Neural cell (in vitro differentiated cells): ENCODE measurements around the gene SIGLEC15. TPM values are rescaled to one million over a fixed set of nuclear protein-coding genes. Genes with fewer than 3 reads are reported as not detected.

ENCODE experiments used
- H2AFZ ChIP-seq: fragments of 200-600, 300-800 bp; sonication (generic), shearing (Covaris generic); 2 replicates; pipeline ENCODE4 v1.6.0; 2014; ENCODE audit warnings: low read depth, mild to moderate bottlenecking, antibody characterized with exemption, low read length, moderate library complexity
- H3F3A ChIP-seq: fragments of 200-600 bp; shearing (Covaris generic); 2 replicates; pipeline ENCODE4 v1.6.1; 2016; ENCODE audit warnings: mild to moderate bottlenecking, moderate library complexity, mixed read lengths, antibody characterized with exemption, low read length; ENCODE audit not compliant: insufficient read depth, poor library complexity, severe bottlenecking
- H3K27ac ChIP-seq: fragments of 200-600, 300-800 bp; sonication (generic), shearing (Covaris generic); 2 replicates; pipeline ENCODE4 v1.5.1; 2014; ENCODE audit warnings: mild to moderate bottlenecking, low read length, moderate library complexity
- H3K27me3 ChIP-seq: fragments of 300-800, 200-600 bp; sonication (generic), shearing (Covaris generic); 2 replicates; pipeline ENCODE4 v1.6.0; 2014; ENCODE audit warnings: mild to moderate bottlenecking, low read depth, low read length, moderate library complexity; ENCODE audit not compliant: insufficient read depth
- H3K36me3 ChIP-seq: fragments of 300-800, 200-600 bp; sonication (generic), shearing (Covaris generic); 2 replicates; pipeline ENCODE4 v1.5.1; 2014; ENCODE audit warnings: mild to moderate bottlenecking, antibody characterized with exemption, low read length, moderate library complexity; ENCODE audit not compliant: insufficient read depth
- H3K4me2 ChIP-seq: fragments of 300-800, 200-600 bp; sonication (generic), shearing (Covaris generic); 2 replicates; pipeline ENCODE4 v1.6.0; 2014; ENCODE audit warnings: mild to moderate bottlenecking, low read length
- H3K4me3 ChIP-seq: fragments of 300-800, 200-600 bp; sonication (generic), shearing (Covaris generic); 2 replicates; pipeline ENCODE4 v1.5.1; 2014; ENCODE audit warnings: mild to moderate bottlenecking, low read length, moderate library complexity
- H3K79me2 ChIP-seq: fragments of 200-600 bp; shearing (Covaris generic); replicated peaks from 2 replicates; pipeline ENCODE4 v1.6.0; 2014; ENCODE audit warnings: mild to moderate bottlenecking, low read length, moderate library complexity; ENCODE audit not compliant: insufficient read depth
- H3K9ac ChIP-seq: fragments of 300-800, 200-600 bp; sonication (generic), shearing (Covaris generic); 2 replicates; pipeline ENCODE4 v1.6.1; 2016; ENCODE audit warnings: mild to moderate bottlenecking, low read length, mixed read lengths
- H3K9me2 ChIP-seq: fragments of 200-600 bp; shearing (Covaris generic); 2 replicates; pipeline ENCODE4 v1.6.1; 2016; ENCODE audit warnings: mild to moderate bottlenecking, low read length, mixed read lengths; ENCODE audit not compliant: insufficient read depth
- H3K9me3 ChIP-seq: fragments of 200-600, 300-800 bp; sonication (generic), shearing (Covaris generic); 2 replicates; pipeline ENCODE4 v1.6.1; 2016; ENCODE audit warnings: mild to moderate bottlenecking, mixed run types, low read length, moderate library complexity, mixed read lengths
- H4K20me1 ChIP-seq: fragments of 200-600 bp; shearing (Covaris generic); 2 replicates; pipeline ENCODE4 v1.6.1; 2016; ENCODE audit warnings: mild to moderate bottlenecking, mixed run types; ENCODE audit not compliant: insufficient read depth
- EP300 ChIP-seq: fragments of 450-650 bp; conservative IDR thresholded peaks from 2 replicates; pipeline ENCODE4 v1.6.1; 2014; ENCODE audit warnings: antibody characterized with exemption, mild to moderate bottlenecking, moderate library complexity; ENCODE audit not compliant: poor library complexity, severe bottlenecking
- EZH2 ChIP-seq: fragments of 200-600, 300-800 bp; shearing (Covaris generic), sonication (generic); IDR thresholded peaks from 2 replicates; pipeline ENCODE4 v1.6.1; 2014; ENCODE audit warnings: antibody characterized with exemption, low read length, borderline replicate concordance, mild to moderate bottlenecking; ENCODE audit not compliant: insufficient read depth, poor library complexity, severe bottlenecking
- MXI1 ChIP-seq: fragments of 450-650 bp; conservative IDR thresholded peaks from 2 replicates; pipeline ENCODE4 v1.6.1; 2014; ENCODE audit warnings: antibody characterized with exemption, mild to moderate bottlenecking; ENCODE audit not compliant: poor library complexity, severe bottlenecking
- POLR2AphosphoS5 ChIP-seq: IDR thresholded peaks from 2 replicates; pipeline ENCODE4 v1.6.1; 2012
- RAD21 ChIP-seq: fragments of 450-650 bp; conservative IDR thresholded peaks from 2 replicates; pipeline ENCODE4 v1.6.1; 2014; ENCODE audit warnings: antibody characterized with exemption, mild to moderate bottlenecking, moderate library complexity
- SMC3 ChIP-seq: fragments of 450-650 bp; conservative IDR thresholded peaks from 2 replicates; pipeline ENCODE4 v1.6.1; 2014; ENCODE audit warnings: antibody characterized with exemption, mild to moderate bottlenecking, moderate library complexity; ENCODE audit not compliant: poor library complexity
- TAF1 ChIP-seq: IDR thresholded peaks from 2 replicates; pipeline ENCODE4 v1.6.1; 2012; ENCODE audit warnings: low read depth
- polyA plus RNA-seq: library from polyadenylated mRNA; depleted of rRNA; stranded (reverse); fragments of >200 nt; gene quantifications from 2 replicates; pipeline ENCODE4 v1.2.3, GENCODE V29; 2014
- TF ChIP-seq, protein P1 (sequence below): IDR thresholded peaks from 2 replicates; pipeline ENCODE4 v1.6.1; 2012; ENCODE audit warnings: borderline replicate concordance
- TF ChIP-seq, protein P2 (sequence below): fragments of 450-650 bp; IDR thresholded peaks from 2 replicates; pipeline ENCODE4 v1.5.1; 2014; ENCODE audit warnings: antibody characterized with exemption, mild to moderate bottlenecking, moderate library complexity; ENCODE audit not compliant: poor library complexity, severe bottlenecking

SIGLEC15 gene
- polyA plus RNA-seq, 1 donor from 2014 or later: not detected

DNA sequence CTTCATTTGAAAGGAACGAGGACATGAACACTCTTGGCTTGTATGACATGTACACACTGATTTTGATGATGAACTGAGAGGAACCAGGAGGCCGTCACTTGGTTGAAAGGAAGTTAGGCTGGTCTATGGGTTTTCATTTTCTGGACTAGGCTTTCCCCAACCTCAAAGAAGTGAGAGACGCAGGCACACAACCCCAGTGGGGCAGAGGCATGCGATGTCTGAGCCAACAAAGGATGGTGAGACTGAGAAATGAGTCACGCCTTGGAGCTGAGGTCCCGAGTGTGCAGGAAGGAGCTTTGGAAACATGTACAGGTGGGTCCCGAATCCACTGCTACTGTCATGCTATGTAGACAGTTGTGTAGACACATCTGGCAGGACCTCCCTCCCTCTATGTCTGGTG is 24.1 kb downstream of the SIGLEC15 start:
- Histone ChIP-seq H4K20me1 (no peaks in the 10 kb centered on the region), H3K4me3 (no peak overlapping the region), H3K27me3 (no peaks in the 10 kb centered on the region), H3F3A (no peaks in the 10 kb centered on the region), H3K9me2 (no peaks in the 10 kb centered on the region), H3K9ac (no peak overlapping the region), H3K79me2 (no peaks in the 10 kb centered on the region), H2AFZ (no peak overlapping the region), H3K27ac (no peak overlapping the region), H3K4me2 (no peak overlapping the region), H3K36me3 (no peaks in the 10 kb centered on the region), H3K9me3 (no peaks in the 10 kb centered on the region)
- TF ChIP-seq, protein P1, sequence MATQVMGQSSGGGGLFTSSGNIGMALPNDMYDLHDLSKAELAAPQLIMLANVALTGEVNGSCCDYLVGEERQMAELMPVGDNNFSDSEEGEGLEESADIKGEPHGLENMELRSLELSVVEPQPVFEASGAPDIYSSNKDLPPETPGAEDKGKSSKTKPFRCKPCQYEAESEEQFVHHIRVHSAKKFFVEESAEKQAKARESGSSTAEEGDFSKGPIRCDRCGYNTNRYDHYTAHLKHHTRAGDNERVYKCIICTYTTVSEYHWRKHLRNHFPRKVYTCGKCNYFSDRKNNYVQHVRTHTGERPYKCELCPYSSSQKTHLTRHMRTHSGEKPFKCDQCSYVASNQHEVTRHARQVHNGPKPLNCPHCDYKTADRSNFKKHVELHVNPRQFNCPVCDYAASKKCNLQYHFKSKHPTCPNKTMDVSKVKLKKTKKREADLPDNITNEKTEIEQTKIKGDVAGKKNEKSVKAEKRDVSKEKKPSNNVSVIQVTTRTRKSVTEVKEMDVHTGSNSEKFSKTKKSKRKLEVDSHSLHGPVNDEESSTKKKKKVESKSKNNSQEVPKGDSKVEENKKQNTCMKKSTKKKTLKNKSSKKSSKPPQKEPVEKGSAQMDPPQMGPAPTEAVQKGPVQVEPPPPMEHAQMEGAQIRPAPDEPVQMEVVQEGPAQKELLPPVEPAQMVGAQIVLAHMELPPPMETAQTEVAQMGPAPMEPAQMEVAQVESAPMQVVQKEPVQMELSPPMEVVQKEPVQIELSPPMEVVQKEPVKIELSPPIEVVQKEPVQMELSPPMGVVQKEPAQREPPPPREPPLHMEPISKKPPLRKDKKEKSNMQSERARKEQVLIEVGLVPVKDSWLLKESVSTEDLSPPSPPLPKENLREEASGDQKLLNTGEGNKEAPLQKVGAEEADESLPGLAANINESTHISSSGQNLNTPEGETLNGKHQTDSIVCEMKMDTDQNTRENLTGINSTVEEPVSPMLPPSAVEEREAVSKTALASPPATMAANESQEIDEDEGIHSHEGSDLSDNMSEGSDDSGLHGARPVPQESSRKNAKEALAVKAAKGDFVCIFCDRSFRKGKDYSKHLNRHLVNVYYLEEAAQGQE: no peak
- TF ChIP-seq EP300: no peak
- TF ChIP-seq MXI1: no peak
- no peak for TF ChIP-seq RAD21
- no peak for TF ChIP-seq POLR2AphosphoS5
- TF ChIP-seq SMC3: no peak
- TF ChIP-seq, protein P2, sequence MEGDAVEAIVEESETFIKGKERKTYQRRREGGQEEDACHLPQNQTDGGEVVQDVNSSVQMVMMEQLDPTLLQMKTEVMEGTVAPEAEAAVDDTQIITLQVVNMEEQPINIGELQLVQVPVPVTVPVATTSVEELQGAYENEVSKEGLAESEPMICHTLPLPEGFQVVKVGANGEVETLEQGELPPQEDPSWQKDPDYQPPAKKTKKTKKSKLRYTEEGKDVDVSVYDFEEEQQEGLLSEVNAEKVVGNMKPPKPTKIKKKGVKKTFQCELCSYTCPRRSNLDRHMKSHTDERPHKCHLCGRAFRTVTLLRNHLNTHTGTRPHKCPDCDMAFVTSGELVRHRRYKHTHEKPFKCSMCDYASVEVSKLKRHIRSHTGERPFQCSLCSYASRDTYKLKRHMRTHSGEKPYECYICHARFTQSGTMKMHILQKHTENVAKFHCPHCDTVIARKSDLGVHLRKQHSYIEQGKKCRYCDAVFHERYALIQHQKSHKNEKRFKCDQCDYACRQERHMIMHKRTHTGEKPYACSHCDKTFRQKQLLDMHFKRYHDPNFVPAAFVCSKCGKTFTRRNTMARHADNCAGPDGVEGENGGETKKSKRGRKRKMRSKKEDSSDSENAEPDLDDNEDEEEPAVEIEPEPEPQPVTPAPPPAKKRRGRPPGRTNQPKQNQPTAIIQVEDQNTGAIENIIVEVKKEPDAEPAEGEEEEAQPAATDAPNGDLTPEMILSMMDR: no peak
- TF ChIP-seq TAF1: no peak
- no peak for TF ChIP-seq EZH2

DNA sequence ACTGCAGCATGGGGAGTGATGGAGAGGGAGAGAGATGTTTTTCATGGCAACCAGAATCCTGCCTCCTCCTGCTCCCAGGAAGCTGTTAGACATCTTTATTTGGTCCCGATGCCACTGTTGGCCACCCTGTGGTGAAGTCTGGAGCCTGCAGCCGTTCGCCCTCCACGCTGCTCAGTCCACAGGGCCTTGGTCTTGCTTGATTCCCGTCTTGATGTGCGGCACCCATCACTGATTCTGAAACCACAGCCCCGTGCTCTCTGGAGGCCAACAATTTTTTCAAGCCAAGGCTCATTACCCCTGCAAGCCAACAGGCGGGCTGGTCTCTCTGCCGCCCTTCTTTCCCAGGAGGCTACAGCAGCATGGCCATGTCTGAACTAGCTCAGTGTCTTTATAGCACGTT is 24.5 kb downstream of the SIGLEC15 start:
- no peak overlapping the region for H3K4me3 ChIP-seq
- no peaks in the 10 kb centered on the region for H3K27me3 ChIP-seq
- no peak overlapping the region for H3K27ac ChIP-seq
- H4K20me1 ChIP-seq: no peaks in the 10 kb centered on the region
- no peaks in the 10 kb centered on the region for H3K9me2 ChIP-seq
- H3K4me2 ChIP-seq: no peak overlapping the region
- no peak overlapping the region for H3K9ac ChIP-seq
- no peaks in the 10 kb centered on the region for H3F3A ChIP-seq
- TF ChIP-seq EZH2 (no peak), EP300 (no peak), POLR2AphosphoS5 (no peak), SMC3 (no peak), TAF1 (no peak), MXI1 (no peak)
- TF ChIP-seq, protein P2: no peak
- TF ChIP-seq, protein P1: no peak
- H3K9me3 ChIP-seq: no peaks in the 10 kb centered on the region
- H2AFZ ChIP-seq: no peak overlapping the region
- H3K79me2 ChIP-seq: no peaks in the 10 kb centered on the region
- no peaks in the 10 kb centered on the region for H3K36me3 ChIP-seq
